Mononuclear cell (primary cell): Measurements from ENCODE around the gene WBP1L. TPM values are rescaled to one million over a fixed set of nuclear protein-coding genes. Genes with fewer than 3 reads are reported as not detected.
"Not testable (repeated sequence)": the region's sequence is repeated elsewhere in the genome, so short reads cannot be mapped to it uniquely, and the experiment has no call there.

Experiments
- H3K27me3 ChIP-seq: 2 replicates; pipeline ENCODE4 v1.6.0; 2011; ENCODE audit warnings: low read length, control low read depth; ENCODE audit not compliant: insufficient read depth
- H3K4me1 ChIP-seq: 2 replicates; pipeline ENCODE4 v1.5.1; 2011; ENCODE audit warnings: mild to moderate bottlenecking, low read length, control low read depth; ENCODE audit not compliant: insufficient read depth
- H3K4me3 ChIP-seq: 2 replicates; pipeline ENCODE4 v1.5.1; 2011; ENCODE audit warnings: mild to moderate bottlenecking, low read length, moderate library complexity
- H3K9me3 ChIP-seq: 2 replicates; pipeline ENCODE4 v1.5.1; 2011; ENCODE audit warnings: low read depth, mild to moderate bottlenecking, control low read depth, low read length
- total RNA-seq: library from RNA; depleted of rRNA; stranded (reverse); fragments of >200 nt; gene quantifications from one replicate; pipeline ENCODE4 v1.2.3, GENCODE V29; 2012

Gene WBP1L
- 6.7 TPM for total RNA-seq

DNA sequence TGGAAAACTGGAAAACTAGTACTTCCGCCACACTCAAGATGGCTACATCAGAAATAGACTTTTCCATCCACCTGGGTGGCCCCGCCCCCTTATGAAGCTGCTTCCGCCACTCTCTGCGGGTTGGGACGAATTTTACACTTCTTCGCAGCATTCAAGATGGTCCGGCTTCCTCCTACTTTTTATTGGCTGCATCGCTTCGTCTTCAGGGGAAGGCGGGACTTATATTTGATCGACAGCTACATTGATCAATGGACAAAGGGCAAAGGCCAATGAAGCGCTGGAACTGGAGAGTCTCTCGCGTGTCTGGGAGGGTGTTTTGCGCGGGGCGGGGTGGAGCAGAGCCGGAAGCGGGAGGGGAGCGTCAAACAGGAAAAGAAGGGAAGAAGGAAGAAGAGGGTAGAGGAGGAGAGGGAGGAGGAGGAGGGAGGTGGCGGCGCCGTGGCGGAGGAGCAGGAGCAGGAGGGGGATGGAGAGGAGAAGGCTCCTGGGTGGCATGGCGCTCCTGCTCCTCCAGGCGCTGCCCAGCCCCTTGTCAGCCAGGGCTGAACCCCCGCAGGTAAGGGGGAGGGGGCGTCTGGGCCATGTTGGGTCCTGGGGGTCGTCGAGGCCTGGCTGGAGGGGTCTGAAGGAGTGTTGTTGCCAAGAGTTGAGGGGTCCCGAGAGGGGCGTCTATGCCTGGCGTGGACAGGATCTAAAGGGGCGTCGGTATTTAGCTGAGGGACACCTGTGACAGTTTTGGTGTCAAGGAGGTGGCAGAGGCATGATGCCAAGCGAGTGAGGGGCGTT is at the start of gene WBP1L:
Gene WBP1L (plus strand): TSS at position 361 of the 786 bp plus-strand sequence. CDS start 106 bp downstream, at position 467.
- Histone ChIP-seq H3K27me3 (no peaks in the 10 kb centered on the region), H3K4me1 (peaks cover 34% of the 10 kb centered on the region), H3K4me3 (peak within 1 kb of the TSS; percentile 82), H3K9me3 (no peaks in the 10 kb centered on the region)

DNA sequence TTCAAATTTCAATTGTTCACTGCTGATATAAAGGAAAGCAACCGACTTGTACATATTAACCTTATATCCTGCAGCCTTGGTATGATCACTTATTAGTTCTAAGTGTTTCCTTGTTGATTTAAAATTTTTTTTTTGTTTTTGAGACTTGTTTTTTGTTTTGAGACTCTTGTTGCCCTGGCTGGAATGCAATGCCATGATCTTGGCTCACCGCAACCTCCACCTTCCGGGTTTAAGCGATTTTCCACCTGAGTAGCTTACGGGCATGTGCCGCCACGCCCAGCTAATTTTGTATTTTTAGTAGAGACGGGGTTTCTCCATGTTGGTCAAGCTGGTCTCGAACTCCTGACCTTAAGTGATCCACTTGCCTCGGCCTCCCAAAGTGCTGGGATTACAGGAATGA is 48.3 kb upstream of the WBP1L start:
- H3K9me3 ChIP-seq, H3K4me1 ChIP-seq, H3K4me3 ChIP-seq: not testable (repeated sequence)

DNA sequence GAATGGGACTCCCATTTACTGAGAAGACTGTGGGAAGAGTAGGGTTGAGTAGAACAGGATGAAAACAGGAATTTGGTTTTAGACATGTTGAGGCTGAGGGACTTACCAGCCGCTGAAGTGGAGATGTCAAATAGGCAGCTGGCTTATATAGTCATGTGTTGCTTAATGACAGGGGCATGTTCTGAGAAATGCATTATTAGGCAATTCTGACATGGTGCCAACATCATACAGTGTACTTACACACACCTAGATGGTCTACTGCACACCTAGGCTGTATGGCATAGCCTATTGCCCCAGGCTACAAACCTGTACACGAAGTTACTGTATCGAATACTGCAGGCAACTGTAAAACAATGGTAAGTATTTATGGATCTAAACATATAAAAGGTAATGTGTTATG is 47.0 kb upstream of the WBP1L start:
- Histone ChIP-seq H3K4me1 (no peaks in the 10 kb centered on the region), H3K4me3 (no peak overlapping the region), H3K9me3 (no peaks in the 10 kb centered on the region), H3K27me3 (no peaks in the 10 kb centered on the region)

More for the DNA sequence above, 48.3 kb upstream of the WBP1L start:
- not testable (repeated sequence) for H3K27me3 ChIP-seq

DNA sequence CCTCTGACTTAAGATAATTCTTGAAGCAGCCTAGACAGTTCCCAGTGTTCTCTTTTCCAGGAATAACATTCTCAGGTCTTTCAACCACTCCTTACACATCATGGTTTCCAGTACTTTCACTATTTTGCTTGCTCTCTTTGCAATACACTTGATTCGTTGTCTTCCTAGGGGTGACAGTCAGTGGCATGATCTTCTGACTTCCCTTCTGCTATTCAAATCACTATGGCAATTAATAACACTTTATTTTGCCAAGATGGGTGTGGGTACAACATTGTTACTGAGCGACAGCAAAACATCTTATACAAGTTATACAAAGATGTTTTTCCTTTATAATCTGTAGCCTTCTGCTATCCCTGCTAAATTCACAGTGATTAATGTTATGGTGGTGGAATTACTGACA is 44.9 kb upstream of the WBP1L start:
- no peaks in the 10 kb centered on the region for H3K4me1 ChIP-seq
- no peaks in the 10 kb centered on the region for H3K27me3 ChIP-seq
- H3K4me3 ChIP-seq, result no peak overlapping the region
- H3K9me3 ChIP-seq, result no peaks in the 10 kb centered on the region

DNA sequence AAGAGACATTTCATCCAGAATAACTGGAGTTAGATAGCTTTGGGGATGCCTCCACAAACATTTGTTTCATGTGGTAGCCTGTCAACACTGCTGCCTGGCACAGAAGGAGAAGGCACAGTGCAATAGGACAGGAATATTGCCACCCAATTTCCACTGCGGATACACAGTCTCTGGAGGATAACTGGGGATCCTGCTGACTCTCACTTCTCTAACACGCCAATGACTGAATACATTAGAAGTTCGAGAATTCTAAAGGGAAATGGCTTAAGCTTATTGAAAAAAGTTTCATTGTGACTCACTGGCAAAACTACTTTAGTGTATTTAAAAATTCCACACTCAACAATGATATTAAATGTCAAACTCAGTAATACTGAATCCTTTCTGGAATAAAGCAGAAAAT is 42.5 kb upstream of the WBP1L start:
- Histone ChIP-seq H3K27me3 (no peaks in the 10 kb centered on the region), H3K9me3 (no peaks in the 10 kb centered on the region), H3K4me1 (peaks cover 3% of the 10 kb centered on the region), H3K4me3 (no peak overlapping the region)

DNA sequence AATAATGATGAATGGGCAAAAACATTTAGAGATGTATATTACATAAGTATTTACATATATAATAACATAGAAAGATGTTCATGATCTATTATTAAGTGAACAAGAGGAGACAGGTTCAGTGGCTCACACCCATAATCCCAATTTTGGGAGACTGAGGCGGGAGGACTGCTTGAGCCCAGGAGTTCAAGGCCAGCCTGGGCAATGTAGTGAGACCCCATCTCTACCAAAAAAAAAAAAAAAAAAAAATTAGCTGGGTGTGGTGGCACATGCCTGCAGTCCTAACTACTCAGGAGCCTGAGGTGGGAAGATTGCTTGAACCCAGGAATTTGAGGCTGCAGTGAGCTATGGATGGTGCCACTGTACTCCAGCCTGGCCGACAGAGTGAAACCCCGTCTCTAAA is 42.0 kb upstream of the WBP1L start:
- Histone ChIP-seq H3K4me1 (peaks cover 3% of the 10 kb centered on the region), H3K27me3 (no peaks in the 10 kb centered on the region), H3K4me3 (no peak overlapping the region), H3K9me3 (no peaks in the 10 kb centered on the region)

DNA sequence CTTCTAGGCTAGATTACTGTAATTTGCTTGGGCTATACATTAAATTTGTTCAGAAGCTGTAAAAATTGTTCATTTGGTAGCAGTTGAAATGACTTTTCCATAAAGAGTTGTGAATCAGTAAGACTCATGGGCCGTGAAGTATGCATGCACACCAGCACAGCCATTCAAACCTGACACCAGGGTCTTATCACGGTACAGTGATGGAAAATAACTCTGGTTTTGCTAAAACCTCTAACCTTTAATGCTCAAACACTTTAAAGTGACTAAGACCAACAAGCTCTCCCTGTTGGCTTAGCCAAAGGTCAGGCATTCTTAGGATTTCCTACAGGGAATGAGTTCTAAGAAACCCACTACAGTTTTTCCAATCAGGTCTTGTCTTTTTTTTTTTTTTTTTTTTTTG is 41.0 kb upstream of the WBP1L start:
- Histone ChIP-seq H3K4me3 (no peak overlapping the region), H3K27me3 (no peaks in the 10 kb centered on the region), H3K9me3 (no peaks in the 10 kb centered on the region), H3K4me1 (peaks cover 3% of the 10 kb centered on the region)

DNA sequence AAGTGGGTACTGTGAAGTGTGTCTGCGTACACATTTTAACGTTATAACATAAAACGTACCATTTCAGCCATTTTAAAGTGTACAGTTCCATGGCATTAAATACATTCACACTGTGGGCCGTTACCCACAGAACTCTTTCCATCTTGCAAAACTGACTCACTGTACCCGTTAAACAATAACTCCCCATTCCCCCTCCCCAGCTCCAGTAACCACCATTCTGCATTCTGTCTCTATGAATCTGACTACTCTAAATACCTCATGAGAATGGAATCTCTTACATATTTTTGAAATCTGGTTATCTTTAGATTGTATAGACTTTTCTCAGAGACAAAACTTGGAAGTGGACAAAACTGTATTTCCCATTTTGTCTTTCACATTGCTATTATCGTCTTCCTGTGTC is 38.8 kb upstream of the WBP1L start:
- Histone ChIP-seq H3K4me3 (no peak overlapping the region), H3K9me3 (no peaks in the 10 kb centered on the region), H3K4me1 (peaks cover 3% of the 10 kb centered on the region), H3K27me3 (no peaks in the 10 kb centered on the region)

DNA sequence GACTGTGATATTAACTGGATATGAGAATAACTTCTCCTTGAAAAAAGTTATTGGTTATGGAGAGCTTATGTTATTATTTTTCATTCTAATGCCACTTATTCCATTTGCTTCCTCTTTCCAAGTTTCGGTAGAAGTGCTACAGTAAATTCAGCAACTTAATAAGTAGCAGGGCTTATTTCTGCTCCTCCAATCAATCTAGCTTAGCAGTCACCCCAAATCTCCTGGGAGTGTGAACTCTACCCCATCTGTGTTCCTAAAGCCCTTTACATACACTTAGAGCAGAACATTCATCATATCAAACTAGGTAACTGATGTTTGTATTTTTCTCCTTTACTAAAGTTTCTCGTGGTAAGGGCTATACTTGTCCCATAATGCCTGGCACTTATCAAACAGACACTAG is 38.2 kb upstream of the WBP1L start:
- no peaks in the 10 kb centered on the region for H3K9me3 ChIP-seq
- peaks cover 3% of the 10 kb centered on the region for H3K4me1 ChIP-seq
- H3K4me3 ChIP-seq, result no peak overlapping the region
- H3K27me3 ChIP-seq, result no peaks in the 10 kb centered on the region

DNA sequence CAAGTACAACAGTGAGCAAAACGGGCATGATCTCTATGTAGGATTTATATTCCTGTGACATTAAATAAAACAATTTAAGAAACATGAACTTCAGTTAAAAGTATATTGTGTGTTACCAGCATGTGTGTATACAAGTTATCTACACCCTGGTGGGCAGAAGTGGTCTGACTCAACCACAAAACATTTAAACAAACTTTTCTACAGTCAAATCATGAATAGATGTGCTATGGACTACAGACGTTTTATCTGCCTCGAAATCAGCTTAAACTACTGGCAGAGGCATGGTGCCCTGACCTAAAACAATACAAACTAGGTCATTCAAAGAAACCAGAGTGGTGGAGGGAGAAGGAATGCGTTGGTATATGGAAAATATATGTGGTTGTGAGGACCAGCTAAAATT is 33.1 kb upstream of the WBP1L start:
- Histone ChIP-seq H3K4me1 (peaks cover 18% of the 10 kb centered on the region), H3K9me3 (no peaks in the 10 kb centered on the region), H3K4me3 (no peak overlapping the region), H3K27me3 (no peaks in the 10 kb centered on the region)

DNA sequence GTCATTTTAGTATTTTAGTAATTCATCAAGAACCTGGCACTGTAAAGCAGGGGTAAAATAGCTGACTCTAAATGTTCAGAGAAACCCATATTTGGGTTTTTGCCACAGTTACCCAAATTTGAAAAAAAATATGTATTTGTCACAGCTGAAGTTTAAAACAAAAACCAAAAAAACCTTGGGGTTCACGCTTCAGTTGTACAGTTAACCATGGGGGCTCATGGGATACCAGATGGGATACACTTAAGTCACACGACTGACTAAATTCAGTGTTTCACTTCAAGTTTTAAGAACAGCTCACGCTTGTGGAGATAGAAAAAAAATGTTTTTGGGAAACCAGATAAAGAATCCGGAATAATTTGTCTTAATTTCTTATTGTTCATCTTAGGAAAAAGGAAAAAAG is 31.7 kb upstream of the WBP1L start:
- Histone ChIP-seq H3K4me3 (no peak overlapping the region), H3K9me3 (no peaks in the 10 kb centered on the region), H3K27me3 (no peaks in the 10 kb centered on the region), H3K4me1 (peaks cover 20% of the 10 kb centered on the region)

DNA sequence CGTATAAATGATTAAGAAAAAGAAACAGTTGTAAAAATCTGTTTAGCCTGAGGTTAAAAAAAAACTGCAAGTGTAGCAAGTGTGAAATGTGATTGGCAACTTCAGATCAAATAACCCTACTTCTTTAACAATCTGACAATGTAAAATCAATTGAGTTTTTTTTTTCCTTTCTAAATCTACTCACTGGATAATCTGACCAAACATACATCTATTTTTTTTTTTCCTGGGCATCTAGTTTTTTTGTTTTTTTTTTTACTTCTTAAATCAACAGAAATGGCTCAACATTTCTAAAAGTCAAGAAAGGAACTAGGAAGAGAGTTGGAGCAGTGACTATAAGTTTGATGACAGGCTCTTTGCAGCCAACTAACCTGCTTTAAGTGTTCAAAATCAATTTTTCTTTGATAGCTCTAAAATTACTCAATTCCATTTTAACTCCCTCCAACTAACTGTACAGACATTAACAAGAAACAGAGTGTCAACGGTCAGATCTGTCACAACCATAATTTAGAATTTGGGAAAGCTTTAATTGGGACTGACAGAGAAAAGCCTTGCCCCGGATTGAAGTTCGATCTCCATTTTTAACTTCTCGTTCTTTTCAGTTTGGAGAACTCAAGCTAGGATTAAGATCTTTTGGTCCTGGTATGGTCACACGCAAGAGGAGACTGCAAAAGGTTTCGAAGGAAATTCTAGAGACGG is 30.8 kb upstream of the WBP1L start:
- peaks cover 20% of the 10 kb centered on the region for H3K4me1 ChIP-seq
- H3K27me3 ChIP-seq, result no peaks in the 10 kb centered on the region
- peak overlapping the region; percentile 76 for H3K4me3 ChIP-seq
- H3K9me3 ChIP-seq, result no peaks in the 10 kb centered on the region

DNA sequence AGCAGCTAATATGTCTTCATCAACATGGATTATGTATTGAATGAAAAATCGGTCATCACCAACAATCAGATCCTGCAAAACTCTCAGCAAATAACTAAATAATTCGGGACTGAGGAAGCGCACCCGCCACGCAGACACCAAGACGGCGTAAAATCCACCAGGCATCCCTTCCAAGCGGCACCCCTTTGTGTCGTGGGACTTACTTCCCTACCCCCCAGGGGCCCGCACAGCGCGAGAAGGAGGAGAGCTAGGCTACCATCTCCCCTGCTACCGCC is 30.3 kb upstream of the WBP1L start:
- Histone ChIP-seq H3K4me1 (peaks cover 25% of the 10 kb centered on the region), H3K27me3 (no peaks in the 10 kb centered on the region), H3K4me3 (peak overlapping the region; percentile 76), H3K9me3 (no peaks in the 10 kb centered on the region)

DNA sequence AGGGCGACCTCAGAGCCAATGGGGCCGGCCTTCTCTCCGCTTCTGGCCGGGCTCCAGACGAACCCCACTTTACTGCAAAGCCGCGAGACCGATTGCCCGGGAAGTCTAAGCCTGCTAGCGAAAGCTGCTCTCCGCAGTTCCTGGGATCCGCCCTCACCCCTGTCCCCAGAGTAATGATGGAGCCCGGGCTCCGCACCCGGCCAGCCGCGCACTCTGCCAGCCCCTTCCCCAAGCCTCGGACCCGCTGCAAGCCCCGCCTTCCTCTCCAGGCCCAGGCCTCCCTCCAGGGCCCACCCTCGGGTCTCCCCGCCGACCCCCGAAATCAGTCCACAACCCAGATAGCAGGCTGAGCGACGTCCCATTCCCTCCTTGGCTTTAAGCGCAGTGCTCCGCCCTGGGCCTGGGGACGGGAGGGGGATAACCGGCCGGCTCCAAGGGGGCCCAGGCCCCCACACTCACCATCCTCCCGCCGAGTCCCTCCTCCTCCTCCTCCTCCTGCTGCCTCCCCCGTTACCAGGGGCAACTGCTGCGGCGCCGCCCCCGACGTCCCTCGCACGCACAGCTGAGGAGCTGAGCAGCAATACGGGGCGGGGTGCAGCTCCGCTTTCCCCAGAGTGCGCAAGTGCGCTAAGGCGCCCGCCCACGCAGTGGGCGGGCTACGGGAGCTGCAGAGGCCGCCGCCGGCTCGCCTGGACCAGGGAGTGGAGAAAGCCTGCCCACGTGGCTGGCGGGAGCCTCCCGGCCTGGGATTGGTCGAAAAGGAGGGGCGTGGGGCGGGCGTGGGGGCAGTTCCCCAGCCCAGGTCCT is 29.7 kb upstream of the WBP1L start, which contains the start of gene ARL3:
Gene ARL3 (minus strand): TSS at position 584 of the 807 bp plus-strand sequence. CDS start 122 bp downstream, at position 462.
- H3K4me1 ChIP-seq, result peaks cover 27% of the 10 kb centered on the region
- no peaks in the 10 kb centered on the region for H3K27me3 ChIP-seq
- H3K4me3 ChIP-seq, result peak within 1 kb of the TSS; percentile 76
- H3K9me3 ChIP-seq, result no peaks in the 10 kb centered on the region
